ENCODE results near the gene STIL. TPM values are rescaled to one million over a fixed set of nuclear protein-coding genes. Genes with fewer than 3 reads are reported as not detected.
A peak's percentile ranks its signal among the peaks of the same experiment; 100 is the strongest.

The STIL gene
- total RNA-seq, 1 donor from 2014 or later: 0.33 TPM

GRCh38 chr1:47238935-47239592, 74.9 kb downstream of the STIL start:
- ATAC-seq (no peak), DNase-seq (ENCODE audit: low spot score) (no peak)

DNA sequence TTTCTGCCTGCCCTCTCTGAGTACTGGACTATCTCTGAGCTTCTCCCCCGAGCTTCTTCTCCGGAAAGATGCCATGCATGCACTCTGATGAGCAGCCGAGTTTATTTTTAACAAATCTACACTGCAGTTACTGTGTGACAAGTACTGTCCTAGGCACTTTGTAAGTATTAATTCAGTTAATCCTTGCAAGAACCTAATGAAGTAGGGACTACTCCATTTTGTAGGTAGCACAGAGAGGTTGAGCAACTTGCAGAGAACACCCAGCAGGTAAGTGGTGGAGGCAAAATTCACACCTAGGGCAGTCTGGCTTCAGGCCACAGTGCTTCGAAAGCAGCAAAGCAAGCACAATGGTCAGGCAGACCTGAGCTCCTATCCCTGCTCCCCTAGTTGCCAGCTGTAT, 78.1 kb downstream of the STIL start:
- no peak for ATAC-seq
- DNase-seq (ENCODE audit: low spot score): no peak

DNA sequence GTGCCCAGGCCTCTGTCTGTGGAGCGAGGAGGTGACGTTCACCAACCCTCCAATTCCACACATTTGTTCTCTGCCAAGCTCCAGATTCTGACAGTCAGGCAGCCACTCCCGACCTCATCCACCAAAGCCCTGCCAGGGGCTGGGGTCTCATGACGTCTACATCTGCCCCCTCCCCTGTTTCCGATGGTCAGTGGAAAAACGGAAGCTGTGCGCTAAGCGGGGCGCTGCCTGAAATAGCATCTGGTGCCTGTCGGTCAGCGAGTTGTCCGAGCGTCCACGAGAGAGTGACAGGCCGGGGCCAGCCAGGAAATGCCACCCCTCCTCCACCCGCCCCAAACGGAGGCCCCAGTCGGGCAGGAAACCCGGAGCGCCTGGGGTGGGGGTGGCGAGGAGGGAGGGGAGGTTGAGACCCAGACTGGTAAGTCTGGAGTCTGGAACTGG, 78.7 kb downstream of the STIL start:
- DNase-seq (ENCODE audit: low spot score) (no peak), ATAC-seq (peak; percentile 57)

- DNase-seq (ENCODE audit: low spot score): no peak
- ATAC-seq: no peak
Measured at GRCh38 chr1:47233186-47233585, 80.8 kb downstream of the STIL start.

DNA sequence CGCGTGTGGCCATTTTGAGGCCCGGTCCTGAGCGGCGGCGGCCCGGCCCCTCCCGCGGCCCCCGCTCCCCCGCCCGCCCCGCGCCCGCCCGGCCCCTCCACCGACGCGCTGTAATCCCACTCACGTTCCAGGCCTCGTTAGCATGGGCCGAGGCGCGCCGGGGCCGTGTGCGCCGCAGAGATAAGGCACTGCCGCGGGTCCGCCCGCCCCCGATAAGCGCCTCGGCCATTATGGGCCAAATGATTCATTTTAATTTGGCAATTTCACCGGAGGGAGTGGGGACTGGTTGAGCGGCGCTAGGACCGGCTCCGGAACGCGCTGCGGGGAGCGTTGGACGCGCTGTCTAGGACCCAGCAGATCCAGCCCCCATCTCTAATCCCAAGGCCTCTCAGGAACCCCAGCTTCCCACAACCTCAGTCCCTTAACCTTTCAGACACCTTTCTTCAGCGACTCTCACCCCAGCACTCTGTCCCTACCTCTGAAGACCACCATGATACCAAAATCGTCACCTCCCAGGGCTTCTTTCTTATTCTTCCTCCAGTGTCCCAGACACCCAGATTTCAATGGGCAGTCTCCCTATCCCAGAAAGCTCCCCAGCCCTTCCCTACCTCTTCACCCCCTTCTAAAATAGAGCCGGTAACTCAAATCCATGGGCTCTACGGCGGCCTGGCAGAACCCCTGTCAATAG, 81.6 kb downstream of the STIL start, which contains the start of gene TAL1:
Gene TAL1, minus strand, starts transcription at position 39 of the 688 bp plus-strand sequence. CDS start 6,337 bp downstream, outside the sequence.
- ATAC-seq (peak; percentile 44), DNase-seq (ENCODE audit: low spot score) (no peak)

DNA sequence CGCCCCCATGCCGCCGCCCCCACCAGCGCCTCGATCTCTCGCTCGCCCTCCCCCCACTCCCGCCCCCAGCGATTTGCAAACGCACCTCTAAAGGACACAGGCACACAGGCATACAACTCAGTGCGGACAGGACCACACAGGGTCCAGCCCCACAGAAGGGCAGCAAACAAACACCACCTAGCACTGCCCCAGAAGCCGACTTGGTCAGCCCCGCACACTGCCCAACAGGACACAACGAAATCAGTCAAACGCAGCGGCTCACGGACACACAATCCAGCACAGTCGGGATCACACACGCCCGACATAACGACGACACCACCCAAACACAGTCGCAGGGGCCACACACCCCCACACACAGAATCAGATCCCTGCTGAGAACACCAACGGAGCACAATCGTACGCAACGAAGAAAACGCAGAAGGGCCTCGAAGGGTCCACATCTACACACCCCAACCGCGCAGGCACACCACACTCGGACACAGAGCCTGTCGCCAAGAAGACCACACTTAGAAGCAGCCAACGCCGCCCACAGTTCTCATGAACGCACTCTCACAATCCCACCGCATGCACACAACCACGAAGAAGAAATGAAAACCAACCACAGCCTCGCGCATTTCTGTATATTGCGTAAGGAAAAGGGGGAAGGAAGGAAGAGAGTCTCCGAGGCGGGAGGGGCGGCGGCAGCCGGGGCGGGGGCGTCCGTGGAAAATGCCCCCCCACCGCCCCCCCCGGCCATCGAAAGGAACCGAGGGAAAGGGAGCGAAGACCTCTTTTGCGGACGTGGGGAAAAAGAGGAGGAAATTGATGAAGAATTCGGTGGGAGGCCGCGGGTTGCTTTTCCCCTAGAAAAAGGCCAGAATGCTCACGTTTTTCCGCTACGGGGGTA, 82.4 kb downstream of the STIL start:
- peak; percentile 44 for ATAC-seq

GRCh38 chr1:47230692-47231300, 83.2 kb downstream of the STIL start:
- no peak for ATAC-seq
- DNase-seq (ENCODE audit: low spot score): no peak

More for the DNA sequence above, 82.4 kb downstream of the STIL start:
- DNase-seq (ENCODE audit: low spot score): no peak

- DNase-seq (ENCODE audit: low spot score) (no peak), ATAC-seq (no peak)
Measured at GRCh38 chr1:47229886-47230691, 83.9 kb downstream of the STIL start.

DNA sequence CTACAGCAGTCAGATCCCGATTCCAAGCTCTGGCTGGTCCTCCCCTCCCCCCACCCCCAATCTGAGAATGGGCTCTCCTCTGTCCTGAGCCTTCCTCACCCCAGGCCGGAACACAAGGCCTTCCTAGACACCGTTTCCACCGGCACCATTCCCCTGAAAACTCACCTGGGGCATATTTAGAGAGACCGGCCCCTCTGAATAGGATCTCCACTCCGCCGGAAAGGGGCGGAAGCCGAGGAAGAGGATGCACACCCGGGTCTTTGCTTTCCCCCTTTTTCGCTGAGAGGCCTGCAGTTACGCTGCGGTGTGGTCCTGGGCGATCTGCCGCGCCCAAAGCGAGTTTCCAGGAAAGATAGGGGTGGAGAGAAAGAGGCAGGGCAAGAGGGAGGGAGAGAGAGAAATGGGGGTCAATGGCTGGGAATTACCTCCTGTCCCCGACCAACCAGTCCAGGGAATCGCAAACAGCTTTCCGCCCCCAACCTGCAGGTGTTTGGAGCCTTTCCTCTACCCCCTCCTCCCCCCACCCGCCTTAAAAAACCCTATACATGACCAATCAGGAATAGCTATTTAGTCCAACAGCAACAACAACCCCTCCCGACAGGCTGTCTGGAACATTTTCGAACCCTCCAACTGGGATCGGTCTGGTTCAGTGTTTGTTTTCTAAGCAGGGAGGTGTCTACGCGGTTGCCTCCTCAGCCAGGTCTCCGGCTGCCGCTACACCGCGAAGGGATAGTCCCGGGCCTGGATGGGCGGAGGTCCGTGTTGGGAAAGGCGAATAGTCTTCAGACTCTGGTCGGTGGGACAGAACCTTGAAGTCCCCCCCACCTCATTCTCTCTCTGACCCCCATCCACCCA, 84.7 kb downstream of the STIL start:
- DNase-seq (ENCODE audit: low spot score) (no peak), ATAC-seq (no peak)

DNA sequence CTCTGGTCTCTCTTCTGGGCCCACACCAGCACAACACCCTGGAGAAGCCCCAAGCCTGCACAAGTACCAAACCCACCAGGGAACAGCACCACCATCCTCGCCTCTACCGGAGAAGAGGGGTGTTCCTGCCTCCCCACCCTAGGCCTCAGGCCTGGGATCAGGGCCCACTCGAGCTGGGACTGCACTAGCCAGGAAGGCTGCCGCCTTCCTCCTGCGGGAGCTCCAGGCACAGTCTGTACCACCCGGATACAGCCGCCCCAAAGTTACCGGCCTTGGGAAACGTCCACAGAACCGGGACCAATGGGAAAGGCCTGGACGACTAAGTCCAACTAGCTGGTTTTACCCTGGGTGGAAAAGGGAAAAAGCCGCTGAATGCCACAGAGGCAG, 85.3 kb downstream of the STIL start:
- DNase-seq (ENCODE audit: low spot score) (no peak), ATAC-seq (peak; percentile 7)

- ATAC-seq: no peak
- DNase-seq (ENCODE audit: low spot score): peak; percentile 6
Measured at GRCh38 chr1:47227341-47228232, 86.4 kb downstream of the STIL start.

DNA sequence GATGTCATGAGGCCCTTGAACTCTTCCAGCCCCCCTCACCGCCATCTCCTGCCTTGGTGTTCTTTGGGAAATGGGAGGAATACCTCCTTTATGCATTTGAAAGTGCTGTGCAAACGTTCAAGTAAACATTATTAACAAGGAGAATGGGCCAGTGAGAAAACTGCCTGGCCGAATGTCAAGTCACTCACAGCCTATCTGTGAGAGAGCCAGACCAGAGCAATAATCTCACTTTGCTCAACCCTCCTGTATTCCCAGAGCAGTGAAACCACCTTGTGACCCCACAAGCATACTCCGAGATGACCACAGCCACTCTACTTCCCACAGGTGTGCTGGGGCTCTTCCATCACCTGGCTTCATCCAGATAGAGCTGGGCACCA, 87.1 kb downstream of the STIL start:
- no peak for ATAC-seq
- no peak for DNase-seq (ENCODE audit: low spot score)

DNA sequence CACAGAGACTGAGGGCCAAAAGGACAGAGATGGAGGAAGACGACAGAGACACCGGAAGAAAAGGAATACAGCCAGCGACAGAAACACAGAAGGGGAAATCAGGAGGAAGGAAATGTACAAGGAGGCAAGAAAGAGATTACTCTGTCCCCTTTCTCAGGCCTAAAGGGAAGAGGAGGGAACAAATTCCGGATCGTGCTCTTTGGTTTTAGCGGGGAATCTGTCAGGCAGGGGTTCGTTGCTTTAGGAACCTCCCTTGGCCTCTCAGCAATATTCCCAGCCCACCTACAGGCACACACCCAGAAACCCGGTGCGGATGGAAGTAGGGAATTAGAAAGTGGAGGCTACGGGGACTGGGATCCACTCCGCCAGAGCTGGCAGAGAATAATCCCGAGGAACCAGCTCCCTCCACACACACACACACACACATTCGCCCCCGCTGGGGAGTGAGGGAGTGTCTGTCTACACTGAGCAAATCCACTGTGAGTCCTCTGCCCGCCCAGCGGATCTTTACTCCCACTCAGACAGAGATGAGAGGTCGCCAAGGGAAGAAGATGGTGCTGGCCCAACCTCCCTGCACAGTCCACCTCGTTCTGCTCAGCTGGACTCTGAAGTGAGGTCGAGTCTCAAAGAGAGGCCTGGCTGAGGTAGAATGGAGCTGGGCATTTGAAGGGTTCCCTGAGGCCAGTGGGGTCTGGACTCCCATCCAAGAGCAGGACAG, 87.7 kb downstream of the STIL start:
- no peak for ATAC-seq
- peak; percentile 39 for DNase-seq (ENCODE audit: low spot score)

DNA sequence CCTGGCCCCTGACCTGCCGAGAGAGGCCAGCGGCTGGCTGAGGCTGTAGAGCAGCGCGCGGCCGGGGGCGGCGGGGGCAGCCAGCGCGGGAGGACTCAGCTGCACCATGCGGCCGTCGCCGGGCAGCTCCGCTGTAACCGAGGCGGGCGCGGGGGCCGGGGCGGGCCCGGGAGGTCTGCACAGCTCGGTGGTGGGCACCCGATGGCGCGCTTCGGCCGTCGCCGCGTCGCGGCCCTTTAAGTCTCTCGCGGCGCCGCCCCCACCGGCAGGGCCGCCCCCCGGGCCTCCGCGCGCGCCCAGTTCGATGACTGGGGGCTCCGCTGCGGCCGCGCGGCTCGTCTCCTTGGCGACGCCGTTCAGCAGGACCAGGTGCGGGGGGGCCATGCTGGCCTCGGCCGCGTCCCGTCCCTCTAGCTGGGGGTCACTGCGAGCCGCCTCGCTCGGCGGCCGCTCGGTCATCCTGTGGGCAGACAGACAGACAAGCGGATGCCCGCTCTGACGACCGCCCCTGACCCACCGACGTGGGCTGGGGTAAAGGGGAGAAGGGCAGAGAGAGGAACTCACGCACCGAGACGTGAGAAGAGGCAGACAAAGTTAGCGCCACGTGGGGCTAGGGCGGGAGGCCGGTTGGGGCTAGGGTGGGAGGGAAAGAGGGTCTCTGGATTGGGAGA, 88.4 kb downstream of the STIL start:
- DNase-seq (ENCODE audit: low spot score) (peak; percentile 37), ATAC-seq (peak; percentile 28)

DNA sequence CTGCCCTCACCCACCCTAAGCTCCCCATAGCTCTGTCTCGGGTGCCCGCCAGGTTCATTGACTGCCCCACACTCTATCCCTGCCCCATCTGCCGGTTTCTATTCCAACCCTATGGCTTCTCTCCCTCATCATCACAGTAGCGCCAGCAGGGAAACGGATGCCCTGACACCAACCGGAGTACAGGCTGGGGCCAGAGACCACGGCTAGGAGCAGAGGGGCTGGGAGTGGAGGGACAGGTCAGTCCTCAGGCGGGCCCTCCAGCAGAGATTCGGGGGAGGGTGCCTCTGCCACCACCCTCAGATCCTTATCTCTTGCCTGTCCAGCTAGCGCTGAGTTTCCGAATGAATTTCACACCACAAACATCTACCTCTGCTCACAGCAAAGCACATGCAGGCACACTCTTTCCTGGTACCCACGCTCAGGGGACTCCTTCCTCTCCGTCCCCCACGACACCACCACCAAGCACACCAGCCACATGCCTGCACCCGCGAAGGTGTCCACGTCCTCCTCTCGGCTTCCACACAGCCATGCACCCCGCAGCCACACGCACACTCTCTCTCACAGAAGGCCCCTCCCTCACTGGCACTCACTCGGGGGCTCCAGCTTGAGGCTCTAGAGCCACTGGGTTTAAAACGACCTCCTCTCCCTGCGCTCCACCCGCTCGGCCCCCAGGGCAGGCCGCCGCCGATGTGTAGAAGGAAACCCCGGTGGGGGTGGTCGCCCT, 89.1 kb downstream of the STIL start:
- ATAC-seq (peak; percentile 8), DNase-seq (ENCODE audit: low spot score) (no peak)

DNA sequence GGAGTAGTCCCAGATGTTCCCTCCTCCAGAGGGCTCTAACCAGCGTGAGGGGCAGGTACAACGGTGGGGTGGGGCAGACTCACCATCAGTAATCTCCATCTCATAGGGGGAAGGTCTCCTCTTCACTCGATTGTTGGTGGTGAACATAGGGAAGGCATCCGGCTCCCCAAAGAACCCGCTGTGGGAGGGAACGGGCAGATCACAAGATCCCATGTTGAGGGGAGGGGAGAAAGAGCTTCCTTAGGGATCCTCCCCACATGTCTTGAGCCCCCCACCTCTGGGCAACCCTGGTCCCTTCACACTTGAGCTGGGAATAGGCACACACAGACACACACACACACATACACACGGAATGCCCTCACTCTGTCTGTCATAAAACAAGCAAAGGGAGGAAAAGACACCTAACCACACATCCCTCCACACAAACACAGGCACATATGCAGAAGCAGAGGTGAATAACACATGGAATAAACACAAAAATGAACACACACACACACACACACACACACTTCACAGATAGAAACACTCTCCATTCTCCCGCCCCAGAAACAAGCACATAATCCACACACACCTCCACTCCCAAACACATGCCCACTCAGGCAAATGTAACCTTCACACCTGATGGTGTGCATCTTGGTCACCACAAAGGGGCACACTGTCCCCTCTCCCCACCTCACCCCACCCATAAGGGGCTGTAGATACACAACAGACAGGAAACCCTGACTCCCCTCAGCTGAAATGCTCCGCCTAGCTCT, 89.8 kb downstream of the STIL start:
- no peak for DNase-seq (ENCODE audit: low spot score)

More for the DNA sequence above, 89.8 kb downstream of the STIL start:
- no peak for ATAC-seq
